Right forelimb (tissue), 1 donor: ENCODE results near the gene EEFSEC.

Experiments used
- DNase-seq: peaks from one replicate; pipeline ENCODE4 v3.0.0-alpha.2; 2018

Gene EEFSEC

GRCh38 chr3:128318275-128318941, 165.1 kb downstream of the EEFSEC start:
- DNase-seq = no peak

GRCh38 chr3:128319107-128319506, 165.8 kb downstream of the EEFSEC start:
- no peak for DNase-seq

- no peak for DNase-seq
Measured at GRCh38 chr3:128319741-128320141, 166.5 kb downstream of the EEFSEC start.

DNA sequence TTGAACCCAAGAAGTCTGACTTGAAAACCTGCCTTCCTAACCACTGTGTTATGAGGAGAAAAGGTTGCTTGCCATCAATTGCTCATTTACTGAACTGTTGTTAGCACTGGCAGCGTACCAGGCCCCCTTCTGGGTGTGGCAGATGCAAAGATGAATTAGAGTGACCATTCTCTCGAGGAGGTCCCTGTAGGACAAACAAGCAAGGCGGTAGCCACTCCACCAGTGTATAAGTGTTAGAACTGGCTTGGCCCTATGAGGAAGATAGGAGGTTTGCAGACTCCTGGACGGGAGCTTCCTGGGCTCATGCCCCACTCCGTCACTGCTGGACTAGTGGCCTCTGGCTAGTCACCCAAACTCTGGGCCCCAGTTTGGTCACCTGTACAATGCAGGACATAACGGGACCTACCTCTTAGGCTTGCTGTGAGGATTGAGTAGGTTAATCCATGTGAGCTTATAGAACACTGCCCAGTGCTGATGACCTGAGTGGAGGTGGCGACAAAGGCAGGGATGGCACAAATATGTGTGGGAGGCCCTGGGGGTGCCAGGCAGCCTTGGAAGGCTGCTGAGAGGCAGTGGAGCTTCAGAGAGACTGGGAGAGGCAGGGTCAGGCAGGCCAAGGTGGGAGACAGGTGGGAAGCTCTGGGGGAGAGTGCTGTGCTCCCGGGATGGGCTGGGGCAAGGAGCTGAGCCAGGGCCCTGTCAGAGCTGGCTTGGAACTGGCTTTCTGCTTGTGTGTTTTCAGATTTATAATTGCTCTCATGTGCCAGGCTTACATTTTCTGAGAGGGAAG, 167.5 kb downstream of the EEFSEC start:
- DNase-seq = no peak

- no peak for DNase-seq
Measured at GRCh38 chr3:128321418-128321817, 168.1 kb downstream of the EEFSEC start.

DNA sequence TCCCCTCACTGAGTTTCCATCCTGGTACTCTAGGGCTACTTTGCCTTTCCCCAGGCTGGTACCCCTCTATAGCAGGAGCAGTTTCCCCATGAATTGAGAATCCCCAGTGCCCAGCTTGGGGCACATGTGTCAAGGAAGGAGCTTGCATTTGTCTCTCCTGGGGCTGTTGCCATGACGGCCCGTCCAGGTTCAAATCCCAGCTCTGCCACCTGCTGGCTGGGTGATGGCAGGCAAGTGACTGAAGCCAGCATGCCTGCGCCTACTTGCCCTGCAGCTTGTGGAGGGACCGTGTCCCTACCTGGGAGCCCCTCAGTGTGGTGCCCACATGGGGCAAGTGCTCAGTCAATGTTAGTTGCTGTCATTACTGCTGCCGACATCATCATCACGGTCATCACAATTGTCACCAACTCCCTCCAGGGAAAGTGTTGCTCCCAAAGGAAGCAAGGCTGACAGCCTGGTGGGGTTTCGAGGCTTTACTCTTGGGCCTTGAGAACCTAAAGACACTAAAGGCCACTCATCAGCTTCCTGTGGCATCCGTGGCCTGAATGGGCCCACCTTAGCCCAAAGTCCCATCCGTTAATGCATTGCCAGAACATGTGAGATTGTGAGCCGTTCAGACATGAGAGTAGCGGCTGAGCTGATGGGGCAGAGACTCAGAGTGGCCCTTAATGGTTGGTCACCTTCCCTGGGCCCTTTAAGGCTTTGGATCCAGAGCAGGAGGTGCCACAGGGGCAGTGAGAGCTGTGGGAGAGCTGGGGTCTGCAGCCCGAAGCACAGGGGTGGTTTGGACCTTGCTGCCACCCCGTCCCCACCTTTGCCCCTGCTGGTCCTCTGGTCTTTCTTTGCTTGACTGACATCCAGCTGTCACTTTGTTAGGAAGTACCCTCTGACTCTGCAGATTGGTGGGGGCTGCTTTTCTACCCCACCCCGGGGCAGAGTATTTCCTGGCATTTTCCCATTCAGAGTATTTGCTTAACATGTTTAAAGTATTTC, 169.0 kb downstream of the EEFSEC start:
- no peak for DNase-seq

GRCh38 chr3:128323206-128324081, 170.2 kb downstream of the EEFSEC start:
- DNase-seq = no peak

DNA sequence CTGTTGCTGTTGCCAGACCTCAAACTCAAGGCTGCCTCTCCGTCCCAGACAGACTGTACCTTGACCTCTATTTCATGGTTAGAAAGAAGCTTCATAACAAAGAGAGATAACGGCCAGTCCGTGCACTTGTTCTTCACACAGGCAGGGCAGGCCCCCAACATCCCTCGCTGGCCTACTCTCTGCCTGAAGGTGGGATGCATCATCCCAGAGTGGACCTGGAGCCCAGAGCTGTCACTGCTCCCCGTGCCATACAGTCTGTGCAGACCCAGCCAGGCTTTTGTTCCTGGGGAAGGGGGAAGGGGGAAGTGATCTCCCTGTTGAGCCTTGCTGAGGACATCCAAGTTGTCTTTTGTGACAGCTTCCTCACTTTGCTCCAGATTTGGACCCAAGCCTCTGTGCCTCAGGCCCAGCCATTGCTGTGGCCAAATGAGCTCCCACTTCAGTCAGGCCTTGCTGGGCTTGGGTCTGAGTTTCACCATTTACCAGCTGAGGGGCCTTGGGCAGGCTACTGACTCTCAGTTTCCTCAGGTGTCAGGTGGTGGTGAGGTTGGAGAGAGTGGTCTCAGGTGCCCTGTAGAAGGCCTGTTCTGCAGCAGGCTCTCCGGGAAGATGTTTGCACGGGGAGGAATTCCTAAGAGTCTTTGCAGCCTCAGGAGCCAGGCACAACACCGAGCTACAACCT, 171.8 kb downstream of the EEFSEC start:
- no peak for DNase-seq

DNA sequence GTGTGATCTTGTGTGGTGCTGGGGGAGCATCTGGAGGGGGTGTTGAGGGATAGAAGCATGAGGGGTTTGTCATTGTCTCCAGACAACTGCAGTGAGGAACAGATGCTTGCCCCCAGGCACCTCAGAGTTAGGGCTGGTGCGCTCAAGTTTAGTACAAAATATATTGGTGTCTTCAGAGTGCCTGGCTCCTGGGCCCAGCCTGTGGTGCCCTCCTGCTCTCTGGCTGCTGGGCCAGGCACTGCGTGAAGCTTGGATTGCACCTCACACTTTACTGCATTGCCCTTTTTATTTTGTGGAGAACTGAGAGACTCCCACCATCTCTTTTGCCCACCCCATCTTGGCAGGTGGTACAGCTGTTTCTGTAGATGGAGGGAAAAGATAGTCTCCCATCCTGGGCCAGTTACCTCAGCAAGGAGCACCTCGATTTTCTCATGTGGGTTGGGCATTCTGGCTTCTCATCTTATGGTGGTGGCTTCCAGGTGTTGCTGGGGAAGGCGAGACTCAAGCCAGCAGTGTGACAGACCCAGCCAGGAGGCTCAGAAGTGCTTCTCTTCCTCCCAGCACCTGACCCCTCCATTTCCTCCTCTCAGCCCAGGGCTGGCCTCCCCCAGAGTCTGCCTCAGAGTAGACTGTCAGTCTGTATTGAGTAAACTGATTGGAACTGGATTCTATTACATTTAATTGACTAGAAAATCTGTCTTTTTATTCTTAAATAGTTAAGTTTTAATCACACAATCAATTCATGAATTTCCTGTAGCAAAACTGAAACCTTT, 173.0 kb downstream of the EEFSEC start:
- no peak for DNase-seq

DNA sequence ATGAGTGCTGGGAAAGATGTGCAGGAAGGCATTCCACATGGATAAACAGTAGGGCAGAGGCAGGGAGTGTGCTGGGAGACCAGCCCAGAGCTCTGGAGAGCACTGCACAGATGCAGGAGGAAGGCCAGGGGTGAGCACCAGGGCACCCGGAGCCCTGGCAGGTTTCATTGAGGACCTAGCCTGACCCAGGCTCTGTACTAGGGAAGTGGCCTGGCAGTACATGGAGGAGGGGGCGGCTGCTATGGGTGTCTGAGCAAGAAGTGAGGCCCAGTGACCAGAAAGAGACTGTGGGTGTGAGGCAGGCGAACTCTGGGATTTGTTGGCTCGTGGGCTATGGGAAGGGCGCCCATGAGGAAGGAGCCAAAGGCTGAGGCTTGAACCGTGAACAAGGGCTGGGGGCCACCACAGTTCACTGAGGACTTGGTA, 174.3 kb downstream of the EEFSEC start:
- DNase-seq = peak; percentile 33

GRCh38 chr3:128328546-128329458, 175.5 kb downstream of the EEFSEC start:
- peak; percentile 12 for DNase-seq

GRCh38 chr3:128329491-128330213, 176.4 kb downstream of the EEFSEC start:
- DNase-seq = peak; percentile 24

DNA sequence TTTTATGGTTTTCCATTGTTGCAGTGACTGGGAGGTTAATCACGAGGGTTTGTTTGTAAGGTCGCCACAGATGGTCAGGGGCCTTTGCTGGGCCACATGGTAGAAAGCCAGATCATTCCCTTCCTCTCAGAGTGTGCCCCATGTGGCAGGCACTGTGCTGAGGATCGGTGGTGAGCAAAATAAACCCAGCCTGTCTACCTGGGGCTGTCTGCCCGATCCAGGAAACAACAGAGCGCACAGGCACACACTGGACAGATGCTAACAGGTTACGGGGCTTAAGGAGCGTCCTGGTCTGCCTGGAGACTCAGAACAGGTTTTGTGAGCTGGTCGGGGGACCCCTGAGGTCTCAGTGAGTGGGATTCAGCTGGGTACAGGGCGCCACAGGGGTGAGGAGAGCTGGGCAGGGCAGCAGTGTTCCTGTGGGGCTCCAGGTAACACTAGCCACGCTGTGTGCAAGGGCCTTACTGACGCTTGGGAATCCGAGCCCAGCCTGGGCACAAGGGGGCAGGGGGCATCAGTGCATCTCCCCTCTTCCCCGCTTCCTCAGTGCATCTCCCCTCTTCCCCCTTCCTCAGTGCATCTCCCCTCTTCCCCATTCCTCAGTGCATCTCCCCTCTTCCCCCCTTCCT, 177.0 kb downstream of the EEFSEC start:
- DNase-seq = peak; percentile 7

- no peak for DNase-seq
Measured at GRCh38 chr3:128334086-128334645, 180.9 kb downstream of the EEFSEC start.

GRCh38 chr3:128334766-128335165, 181.5 kb downstream of the EEFSEC start:
- no peak for DNase-seq

DNA sequence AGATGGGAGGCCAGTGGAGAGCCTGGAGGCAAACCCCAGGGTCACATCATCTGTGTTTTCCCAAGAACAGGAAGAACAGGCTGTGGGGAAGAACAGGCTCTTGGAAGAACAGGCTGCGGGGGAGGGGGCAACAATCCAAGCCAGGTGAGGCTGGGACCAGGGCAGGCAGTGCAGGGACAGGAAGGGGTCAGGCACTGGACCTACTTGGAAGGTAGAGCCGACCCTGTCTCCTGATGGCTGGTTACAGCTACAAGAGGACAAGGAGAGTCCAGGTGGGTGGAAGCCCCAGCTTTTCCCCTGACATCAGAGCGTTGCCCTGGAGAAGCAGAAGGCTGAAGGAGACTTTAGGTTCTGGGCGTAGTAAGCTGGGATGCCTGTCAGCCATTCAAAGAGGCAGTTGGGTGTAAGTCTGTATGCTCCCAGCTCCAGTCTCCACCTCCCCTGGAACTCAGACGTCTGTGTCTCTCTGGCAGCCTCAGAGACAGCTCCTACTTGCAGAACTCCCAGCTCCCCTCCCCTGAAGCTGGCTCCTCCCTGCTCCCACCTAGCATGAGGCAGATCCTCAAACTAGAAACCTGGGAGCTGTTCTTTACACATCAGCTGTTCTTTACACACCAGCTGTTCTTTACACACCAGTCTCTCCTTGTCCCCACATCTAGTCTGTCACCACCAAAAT, 182.5 kb downstream of the EEFSEC start:
- DNase-seq = no peak
